Stimulated activated CD4-positive, alpha-beta T cell treated with anti-CD3 and anti-CD28 coated beads, Interleukin-4, amount 100 ng/mL, for 24 hours (primary cell): ENCODE data around the gene ROBO1.

Experiments
- DNase-seq: peaks from one replicate; pipeline ENCODE4 v3.0.0-alpha.2; 2020

ROBO1 gene

DNA sequence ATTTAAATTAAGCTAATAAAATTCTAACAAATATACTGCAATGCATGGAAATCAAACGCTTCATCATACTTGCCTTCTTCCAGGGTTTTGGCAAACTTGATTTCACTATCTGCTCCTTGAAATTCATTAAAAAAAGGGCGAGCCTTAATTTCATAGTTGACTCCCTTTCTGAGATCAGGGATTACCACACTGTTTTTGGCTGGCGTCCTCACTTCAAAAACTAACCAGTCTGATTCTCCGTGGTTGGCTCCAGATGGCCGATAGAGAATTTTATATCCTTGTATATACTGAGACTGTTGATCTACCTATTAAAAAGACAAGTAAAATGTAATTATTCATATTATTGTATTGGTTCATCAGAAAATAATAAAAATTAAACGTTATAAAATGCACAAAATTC lies 1106.8 kb downstream of the ROBO1 start:
- DNase-seq = no peak

DNA sequence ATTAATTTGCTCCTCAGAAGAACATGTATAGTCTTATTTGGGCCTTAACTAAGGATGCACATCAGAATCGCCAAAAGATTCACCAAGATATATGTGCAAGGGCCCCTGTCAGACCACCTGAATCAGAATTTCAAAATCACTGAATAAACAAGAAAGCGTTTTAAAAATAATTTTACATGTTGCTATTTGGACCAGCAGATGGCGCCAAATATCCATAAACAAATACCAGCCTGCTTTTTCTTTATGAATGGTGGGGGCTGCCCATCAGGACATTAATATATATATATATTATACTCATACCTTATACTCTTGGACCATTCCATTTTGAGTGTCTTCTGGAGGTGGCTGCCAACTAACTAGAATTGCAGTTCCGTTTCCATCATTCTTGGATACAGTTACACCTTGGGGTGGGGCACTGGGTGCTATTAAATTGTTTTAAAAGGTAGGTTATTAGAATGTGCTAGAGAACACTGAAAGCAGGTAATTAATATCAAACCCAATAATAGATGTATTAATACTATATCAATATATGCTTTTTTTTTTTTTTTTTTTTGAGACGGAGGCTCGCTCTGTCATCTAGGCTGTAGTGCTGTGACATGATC lies 1108.3 kb downstream of the ROBO1 start:
- no peak for DNase-seq

DNA sequence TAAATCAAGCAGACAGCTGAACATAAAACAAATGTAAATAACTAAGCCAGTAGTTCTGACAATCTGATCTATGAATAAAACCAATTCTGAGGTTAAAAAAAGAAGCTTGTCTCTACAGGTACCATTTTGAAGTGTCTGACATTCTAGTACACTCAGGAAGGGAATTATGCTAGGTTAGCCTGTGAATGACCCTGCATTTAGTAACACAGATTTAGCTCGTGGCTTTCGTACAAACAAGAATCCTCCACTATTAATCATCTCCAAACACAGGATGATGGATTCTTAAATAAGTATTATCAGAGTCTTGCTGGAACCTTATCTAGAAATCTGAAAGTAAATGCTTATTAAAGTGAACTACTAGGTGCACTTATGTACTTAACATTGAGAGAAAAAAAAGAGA lies 1120.1 kb downstream of the ROBO1 start:
- DNase-seq = no peak

DNA sequence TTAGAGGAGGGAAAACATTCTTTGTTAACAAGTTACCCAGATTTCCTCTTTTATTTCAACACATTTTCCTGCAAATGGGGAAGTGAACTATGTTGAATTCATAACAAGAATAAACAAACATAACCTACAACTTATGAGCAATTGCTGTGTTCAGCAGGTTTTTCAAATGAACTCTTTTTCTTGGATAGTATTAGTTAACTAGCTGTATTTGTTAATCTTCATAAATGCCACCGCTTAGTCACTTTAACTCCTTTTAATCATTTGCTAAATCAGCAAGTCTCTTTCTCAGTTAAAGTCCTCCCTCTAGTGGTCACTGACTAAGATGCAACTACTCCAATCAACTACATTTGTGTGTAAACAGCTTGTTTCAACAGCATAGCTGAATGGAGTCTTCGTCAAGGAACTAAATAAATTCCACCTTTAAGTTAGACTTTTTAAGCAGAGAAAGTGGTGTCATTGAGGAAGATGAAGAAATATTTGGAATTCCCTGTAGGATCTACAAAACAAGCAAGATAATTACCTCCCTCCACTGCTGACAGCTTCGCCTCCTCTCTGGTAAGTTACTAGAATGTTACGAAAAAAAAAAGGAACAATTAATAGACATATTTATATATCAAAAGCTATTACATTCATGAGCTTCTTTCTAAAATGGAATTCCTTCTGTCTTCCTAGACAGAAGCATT lies 1122.0 kb downstream of the ROBO1 start:
- DNase-seq = no peak

DNA sequence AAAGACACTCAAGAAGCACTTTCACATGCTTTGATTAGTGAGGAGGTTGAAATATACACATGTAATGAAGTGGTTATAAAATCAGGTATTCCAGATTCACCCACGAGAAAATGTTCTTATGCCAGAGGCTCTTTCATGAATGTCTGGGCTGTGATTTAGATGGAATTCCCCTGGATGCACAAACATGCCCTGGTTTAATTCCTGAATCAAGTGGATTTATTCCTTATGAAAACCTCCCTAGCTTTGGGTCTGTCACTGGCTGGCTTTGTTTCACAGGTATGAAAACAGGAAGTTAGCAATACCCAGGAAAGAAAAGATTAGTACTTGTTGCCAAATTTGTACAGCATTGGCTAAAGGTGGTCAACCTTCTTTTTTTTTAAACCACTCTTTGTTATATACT lies 1123.0 kb downstream of the ROBO1 start:
- no peak for DNase-seq

DNA sequence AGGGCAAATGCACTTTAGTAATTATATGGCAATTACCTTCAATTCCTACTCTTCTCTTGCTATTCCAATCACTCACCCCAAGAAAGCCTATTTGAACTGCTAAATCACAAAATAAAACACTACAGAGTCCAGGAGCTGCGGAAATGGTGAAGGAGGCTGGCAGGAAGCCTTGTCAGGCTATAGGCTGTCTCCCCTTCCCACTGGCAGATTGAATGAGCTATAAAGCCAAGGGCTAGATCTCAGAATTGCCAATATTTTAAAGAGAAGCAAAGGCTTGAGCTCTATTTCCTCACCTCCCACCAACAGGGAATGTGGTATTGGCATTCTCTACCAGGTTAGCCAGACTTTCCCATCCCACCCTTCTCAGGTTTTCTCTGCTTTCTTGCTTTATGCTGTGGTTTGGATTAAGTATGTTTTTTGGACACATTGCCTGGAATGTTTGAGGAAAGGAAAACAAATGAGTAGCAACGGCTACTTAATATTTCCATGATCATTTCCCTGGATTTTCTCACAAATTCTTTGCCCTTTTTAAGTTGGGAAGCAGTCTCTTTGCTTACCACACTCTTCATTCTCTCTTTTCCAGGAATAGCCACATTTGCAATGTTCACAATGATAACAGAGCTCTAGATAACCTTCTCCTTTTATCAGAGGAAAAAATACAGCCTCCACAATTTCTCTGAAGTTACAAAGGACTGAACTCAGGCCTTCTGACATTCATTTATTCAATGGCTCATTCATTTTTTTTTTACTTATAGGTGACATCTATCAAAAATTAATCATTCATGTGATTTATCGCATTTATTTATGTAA lies 1125.4 kb downstream of the ROBO1 start:
- DNase-seq = no peak

DNA sequence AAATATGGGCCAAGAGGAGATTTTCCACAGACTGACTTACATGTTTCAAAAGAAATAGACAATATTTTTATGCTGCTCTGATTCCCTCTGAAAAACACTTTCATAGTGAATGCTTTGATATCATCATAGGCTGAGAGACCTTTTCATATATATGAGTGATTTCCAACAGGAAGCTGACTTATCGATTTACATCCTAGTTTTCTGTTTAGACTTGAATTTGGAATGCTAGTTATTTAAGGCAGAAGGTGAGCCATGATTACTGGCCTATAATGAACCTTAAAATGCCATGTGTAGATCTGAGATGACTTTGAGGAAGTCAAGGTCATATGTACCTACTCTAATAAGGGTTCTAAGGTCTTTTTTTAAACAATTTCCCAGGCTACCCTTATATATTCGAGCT lies 1126.1 kb downstream of the ROBO1 start:
- DNase-seq = no peak

GRCh38 chr3:78634316-78634715 lies 1133.5 kb downstream of the ROBO1 start:
- DNase-seq = no peak

- DNase-seq = no peak
These were observed 1134.2 kb downstream of the ROBO1 start for GRCh38 chr3:78633626-78634025.

DNA sequence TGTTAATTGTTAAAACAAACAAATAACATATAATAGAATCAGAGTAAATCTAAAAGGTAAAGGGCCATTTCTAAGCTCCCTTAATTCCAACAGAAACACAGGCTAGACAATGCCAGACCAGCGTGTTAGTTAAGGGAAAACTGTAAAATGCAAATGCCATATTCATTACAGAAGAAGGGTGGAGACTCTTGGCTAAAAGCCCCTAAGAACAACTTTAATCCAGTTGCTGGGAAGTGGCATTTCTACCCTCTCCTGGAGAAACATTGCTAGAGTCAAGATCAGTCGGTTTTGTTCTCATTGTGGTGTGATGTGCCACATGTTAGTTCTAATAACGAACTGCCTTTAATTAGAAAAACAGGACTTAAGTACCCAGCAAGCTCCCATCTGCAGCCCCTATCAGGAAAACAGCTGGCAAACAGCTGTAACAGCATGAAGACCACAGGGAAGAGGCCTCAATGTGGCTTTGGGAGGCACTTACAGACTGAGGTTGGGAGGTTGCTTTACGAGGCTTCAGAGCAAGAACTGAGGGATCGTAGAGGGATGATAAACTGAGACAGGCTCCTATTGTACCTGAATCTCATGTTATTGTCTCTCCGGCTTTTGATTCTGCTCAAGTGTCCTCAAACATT lies 1134.8 kb downstream of the ROBO1 start:
- no peak for DNase-seq

DNA sequence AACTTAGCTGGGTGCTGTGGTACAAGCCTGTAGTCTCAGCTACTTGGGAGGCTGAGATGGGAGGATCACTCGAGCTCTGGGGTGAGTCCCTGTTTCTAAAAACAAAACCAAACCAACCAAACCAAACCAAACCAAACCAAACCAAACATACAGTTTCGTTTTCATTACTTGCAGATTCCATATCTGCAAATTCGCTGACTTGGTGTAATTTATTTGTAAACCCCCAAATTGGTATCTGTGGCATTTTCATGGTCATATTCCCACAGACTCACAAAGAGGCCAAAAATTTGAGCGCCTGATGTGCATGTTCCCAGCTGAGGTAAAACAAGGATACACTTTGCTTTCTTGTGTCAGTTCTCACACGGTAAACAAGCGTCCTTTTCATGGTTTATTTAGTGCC lies 1138.3 kb downstream of the ROBO1 start:
- DNase-seq = no peak

- DNase-seq = no peak
These were observed 1146.6 kb downstream of the ROBO1 start for GRCh38 chr3:78621061-78621716.

DNA sequence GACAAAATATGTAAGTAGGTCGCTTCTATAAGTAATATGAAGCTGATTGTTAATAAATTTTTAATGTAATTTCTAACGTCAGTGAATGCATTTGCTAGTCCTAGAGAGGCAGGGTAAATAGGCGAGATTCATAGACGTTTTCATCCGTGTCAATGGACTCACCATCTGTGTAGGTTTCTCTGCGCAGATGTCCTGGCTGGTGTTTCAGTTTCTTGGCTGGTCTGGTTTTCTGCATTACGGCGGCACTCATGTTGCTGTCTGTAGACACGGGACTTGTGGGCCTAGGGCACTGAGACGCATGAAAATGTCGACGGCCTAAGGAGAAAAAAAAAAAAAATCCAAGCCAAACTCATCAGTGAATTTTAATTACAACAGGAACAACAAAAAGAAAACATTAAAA lies 1153.3 kb downstream of the ROBO1 start:
- no peak for DNase-seq

- DNase-seq = no peak
These were observed 1154.3 kb downstream of the ROBO1 start for GRCh38 chr3:78613421-78613879.

GRCh38 chr3:78611278-78611677 lies 1156.5 kb downstream of the ROBO1 start:
- no peak for DNase-seq

GRCh38 chr3:78610462-78611125 lies 1157.2 kb downstream of the ROBO1 start:
- DNase-seq = no peak

- no peak for DNase-seq
These were observed 1161.0 kb downstream of the ROBO1 start for GRCh38 chr3:78606756-78607155.

- DNase-seq = no peak
These were observed 1162.6 kb downstream of the ROBO1 start for GRCh38 chr3:78605178-78605577.

GRCh38 chr3:78604341-78604740 lies 1163.5 kb downstream of the ROBO1 start:
- DNase-seq = no peak

DNA sequence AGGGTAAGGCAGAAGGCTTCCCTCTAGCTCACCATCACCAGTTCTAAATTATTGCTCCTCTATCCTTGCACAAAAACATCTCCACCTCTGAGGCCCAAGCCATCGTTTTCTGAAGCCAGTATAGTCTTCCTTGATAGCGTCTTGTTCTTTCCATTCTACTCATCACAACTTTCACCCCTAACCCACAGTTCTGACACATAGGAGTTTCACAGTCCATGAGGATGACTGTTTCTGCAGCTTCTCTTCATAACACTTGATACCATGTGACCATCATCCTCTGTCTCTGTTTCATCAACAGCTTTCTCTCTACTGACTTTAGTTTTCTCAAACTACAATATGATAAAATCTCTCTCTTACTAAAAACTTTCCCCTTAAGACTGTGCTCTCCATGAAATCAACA lies 1166.5 kb downstream of the ROBO1 start:
- no peak for DNase-seq

DNA sequence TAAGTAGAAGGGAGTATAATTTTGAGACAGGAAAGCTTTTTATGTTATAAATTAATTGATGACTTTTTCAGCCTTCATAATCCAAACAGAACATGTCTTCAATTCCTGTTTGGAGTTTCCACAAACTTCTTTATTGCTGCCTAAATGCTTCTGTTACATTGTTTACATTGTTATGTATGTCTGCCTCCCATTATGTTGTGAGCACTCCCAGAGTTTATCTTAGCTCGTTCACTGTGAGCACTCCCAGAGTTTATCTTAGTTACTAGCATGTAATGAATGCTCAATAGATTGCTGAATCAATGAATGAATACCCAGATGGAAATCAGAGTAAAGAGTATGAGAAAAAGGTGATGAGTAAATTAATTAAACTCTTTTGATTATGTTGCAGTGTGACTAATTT lies 1178.0 kb downstream of the ROBO1 start:
- no peak for DNase-seq

DNA sequence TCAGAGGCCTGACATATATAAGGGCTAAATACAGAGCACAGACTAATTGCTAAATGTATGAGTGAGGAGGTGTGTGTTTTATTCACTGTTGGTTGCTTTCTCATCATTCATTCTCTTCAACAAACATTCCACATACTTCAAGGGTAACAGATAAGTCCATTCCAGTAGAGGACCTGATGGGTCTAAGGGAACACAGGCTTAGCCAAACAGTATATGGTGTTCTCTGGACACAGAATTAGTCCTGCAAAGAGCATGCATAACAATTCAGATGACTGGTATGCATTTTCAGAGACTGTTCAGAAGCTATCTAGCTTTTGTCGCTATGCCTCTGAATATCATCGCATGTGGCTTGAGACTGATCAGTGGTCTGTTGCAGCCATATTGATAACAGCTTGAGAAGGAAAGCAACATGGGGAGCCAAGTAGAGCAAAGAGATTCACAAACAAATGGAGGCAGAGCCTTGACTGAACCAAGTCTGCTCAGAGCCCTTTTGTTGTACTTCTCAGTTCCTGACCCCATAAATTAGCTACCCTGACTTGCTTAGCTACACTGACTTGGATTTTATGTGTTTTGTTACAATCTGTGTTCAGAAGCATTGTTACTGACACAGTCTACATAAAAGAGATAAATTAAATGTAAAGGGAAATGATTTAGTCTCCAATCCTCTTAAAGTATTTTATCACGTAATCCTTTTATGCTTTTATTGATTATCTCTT lies 1178.7 kb downstream of the ROBO1 start:
- DNase-seq = no peak
